Activated CD8-positive, alpha-beta T cell treated with anti-CD3 and anti-CD28 coated beads for 36 hours (primary cell): Measurements from ENCODE around the gene ZMYM4. TPM values are rescaled to one million over a fixed set of nuclear protein-coding genes. Genes with fewer than 3 reads are reported as not detected.
"Not testable (repeated sequence)": the region's sequence is repeated elsewhere in the genome, so short reads cannot be mapped to it uniquely, and the experiment has no call there.

Source experiments
- ATAC-seq: fragments of 200-7000 bp; cut with Tn5 transposase; one replicate; pipeline ENCODE4 v1.10.0; 2021; ENCODE audit warnings: mild to moderate bottlenecking, moderate library complexity
- CTCF ChIA-PET: fragments of 350-600 bp; sonication (Branson Sonifier 250); formaldehyde crosslinking; loops from one replicate; lab custom pipeline; 2021; ENCODE audit warnings: antibody characterized with exemption; lab: Charles Lee
- POLR2A ChIA-PET: fragments of 350-600 bp; sonication (Branson Sonifier 250); formaldehyde crosslinking; loops from one replicate; lab custom pipeline; 2021; ENCODE audit warnings: antibody characterized with exemption; lab: Charles Lee
- DNase-seq: peaks from one replicate; pipeline ENCODE4 v3.0.0-alpha.2; 2020
- H3K27ac Mint-ChIP-seq: one replicate; pipeline ENCODE4 v1.8.0; 2021; ENCODE audit warnings: mild to moderate bottlenecking, mixed read lengths
- H3K27me3 Mint-ChIP-seq: one replicate; pipeline ENCODE4 v1.8.0; 2021; ENCODE audit warnings: mixed read lengths
- H3K36me3 Mint-ChIP-seq: one replicate; pipeline ENCODE4 v1.8.0; 2021; ENCODE audit warnings: low read depth, mixed read lengths
- H3K4me1 Mint-ChIP-seq: one replicate; pipeline ENCODE4 v1.8.0; 2021; ENCODE audit warnings: low read depth, mixed read lengths
- H3K4me3 Mint-ChIP-seq: one replicate; pipeline ENCODE4 v1.8.0; 2021; ENCODE audit warnings: mild to moderate bottlenecking, moderate library complexity, mixed read lengths
- H3K9me3 Mint-ChIP-seq: one replicate; pipeline ENCODE4 v1.8.0; 2021; ENCODE audit warnings: mixed read lengths
- intact Hi-C: fragments of 100-400 bp; cut with micrococcal nuclease; formaldehyde crosslinking; loops from one replicate; pipeline ENCODE4 v1.10.0; 2022
- total RNA-seq, 2 experiments: library from RNA; stranded (reverse); gene quantifications; one replicate each; pipeline ENCODE4 v1.2.3, GENCODE V29; 2021
- TF ChIP-seq, protein P1 (sequence below): fragments of 200-600 bp; IDR thresholded peaks from one replicate; pipeline ENCODE4 v1.8.0; 2022; ENCODE audit warnings: antibody characterized with exemption, mild to moderate bottlenecking

The ZMYM4 gene
- total RNA-seq, 2 experiments from 2014 or later = 26.0 to 31.6 TPM

DNA sequence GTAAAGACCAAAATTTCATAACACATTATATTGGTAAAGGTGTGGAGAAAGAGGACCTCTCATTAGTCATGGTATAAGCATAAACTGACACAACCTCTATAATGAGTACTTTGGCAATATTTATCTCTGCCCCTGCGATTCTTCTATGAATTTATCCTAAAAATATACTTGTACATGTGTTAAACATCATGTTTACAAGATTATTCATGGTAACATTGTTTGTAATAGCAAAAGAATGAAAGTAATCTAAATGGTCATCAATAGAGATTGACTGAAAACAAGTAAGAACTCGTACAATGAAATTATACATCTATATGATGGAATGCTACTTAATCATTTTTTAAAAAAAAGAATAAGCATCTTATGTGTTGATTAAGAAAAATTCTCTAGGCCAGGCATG, 192.3 kb downstream of the ZMYM4 start:
- ChIA-PET POLR2A (no interaction called here), CTCF (interaction anchor here (2.1 kb wide), 1 partner anchor 10 kb away, joined by 17 read pairs; no protein-coding TSS in a partner anchor)
- no peak overlapping the region for H3K4me3 Mint-ChIP-seq
- H3K4me1 Mint-ChIP-seq = peaks cover 9% of the 10 kb centered on the region
- ATAC-seq (no peak), DNase-seq (no peak)
- H3K27me3 Mint-ChIP-seq = no peaks in the 10 kb centered on the region
- TF ChIP-seq, protein P1, sequence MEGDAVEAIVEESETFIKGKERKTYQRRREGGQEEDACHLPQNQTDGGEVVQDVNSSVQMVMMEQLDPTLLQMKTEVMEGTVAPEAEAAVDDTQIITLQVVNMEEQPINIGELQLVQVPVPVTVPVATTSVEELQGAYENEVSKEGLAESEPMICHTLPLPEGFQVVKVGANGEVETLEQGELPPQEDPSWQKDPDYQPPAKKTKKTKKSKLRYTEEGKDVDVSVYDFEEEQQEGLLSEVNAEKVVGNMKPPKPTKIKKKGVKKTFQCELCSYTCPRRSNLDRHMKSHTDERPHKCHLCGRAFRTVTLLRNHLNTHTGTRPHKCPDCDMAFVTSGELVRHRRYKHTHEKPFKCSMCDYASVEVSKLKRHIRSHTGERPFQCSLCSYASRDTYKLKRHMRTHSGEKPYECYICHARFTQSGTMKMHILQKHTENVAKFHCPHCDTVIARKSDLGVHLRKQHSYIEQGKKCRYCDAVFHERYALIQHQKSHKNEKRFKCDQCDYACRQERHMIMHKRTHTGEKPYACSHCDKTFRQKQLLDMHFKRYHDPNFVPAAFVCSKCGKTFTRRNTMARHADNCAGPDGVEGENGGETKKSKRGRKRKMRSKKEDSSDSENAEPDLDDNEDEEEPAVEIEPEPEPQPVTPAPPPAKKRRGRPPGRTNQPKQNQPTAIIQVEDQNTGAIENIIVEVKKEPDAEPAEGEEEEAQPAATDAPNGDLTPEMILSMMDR = no peak
- peaks cover 31% of the 10 kb centered on the region for H3K36me3 Mint-ChIP-seq
- H3K9me3 Mint-ChIP-seq = peaks cover 5% of the 10 kb centered on the region
- H3K27ac Mint-ChIP-seq = no peak overlapping the region
- intact Hi-C loops = no loop called here

GRCh38 chr1:35461966-35462651, 193.6 kb downstream of the ZMYM4 start:
- DNase-seq = no peak
- intact Hi-C loops = no loop called here
- H3K4me1 Mint-ChIP-seq = peaks cover 9% of the 10 kb centered on the region
- peaks cover 8% of the 10 kb centered on the region for H3K9me3 Mint-ChIP-seq
- POLR2A ChIA-PET = no interaction called here
- peak overlapping the region; percentile 2 for H3K27ac Mint-ChIP-seq
- H3K27me3 Mint-ChIP-seq = no peaks in the 10 kb centered on the region
- TF ChIP-seq, protein P1 = no peak
- no peak overlapping the region for H3K4me3 Mint-ChIP-seq
- H3K36me3 Mint-ChIP-seq = peaks cover 36% of the 10 kb centered on the region
- CTCF ChIA-PET = interaction anchor here (1.2 kb wide), 1 partner anchor 10 kb away, joined by 3 read pairs; no protein-coding TSS in a partner anchor
- no peak for ATAC-seq

- intact Hi-C loops = no loop called here
- peaks cover 11% of the 10 kb centered on the region for H3K4me1 Mint-ChIP-seq
- peaks cover 40% of the 10 kb centered on the region for H3K36me3 Mint-ChIP-seq
- no peak for DNase-seq
- no peaks in the 10 kb centered on the region for H3K27me3 Mint-ChIP-seq
- TF ChIP-seq, protein P1 = no peak
- H3K27ac Mint-ChIP-seq = no peak overlapping the region
- ChIA-PET POLR2A (interaction anchor here (0.6 kb wide), 1 partner anchor 21 kb away, joined by 3 read pairs; no protein-coding TSS in a partner anchor), CTCF (interaction anchor here (1.4 kb wide), 1 partner anchor 12 kb away, joined by 6 read pairs; no protein-coding TSS in a partner anchor)
- no peak overlapping the region for H3K4me3 Mint-ChIP-seq
- ATAC-seq = no peak
- H3K9me3 Mint-ChIP-seq = peaks cover 8% of the 10 kb centered on the region
These were observed 194.7 kb downstream of the ZMYM4 start for GRCh38 chr1:35463232-35463631.

DNA sequence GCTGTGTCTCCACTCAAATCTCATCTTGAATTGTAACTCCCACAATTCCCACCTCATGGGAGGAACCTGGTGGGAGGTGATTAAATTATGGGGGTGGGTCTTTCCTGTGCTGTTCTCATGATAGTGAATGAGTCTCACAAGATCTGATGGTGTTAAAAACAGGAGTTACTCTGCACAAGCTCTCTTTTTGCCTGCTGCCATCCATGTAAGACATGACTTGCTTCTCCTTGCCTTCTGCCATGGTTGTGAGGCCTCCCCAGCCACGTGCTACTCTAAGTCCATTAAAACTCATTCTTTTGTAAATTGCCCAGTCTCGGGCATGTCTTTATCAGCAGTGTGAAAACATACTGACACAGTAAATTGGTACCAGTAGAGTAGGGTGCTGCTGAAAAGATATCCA, 195.2 kb downstream of the ZMYM4 start:
- Mint-ChIP-seq H3K4me1 (peaks cover 15% of the 10 kb centered on the region), H3K36me3 (peaks cover 44% of the 10 kb centered on the region)
- H3K9me3 Mint-ChIP-seq, H3K27ac Mint-ChIP-seq, ATAC-seq, H3K4me3 Mint-ChIP-seq, H3K27me3 Mint-ChIP-seq, intact Hi-C loops, DNase-seq: not testable (repeated sequence)
- ChIA-PET POLR2A (interaction anchor here (0.6 kb wide), 1 partner anchor 22 kb away, joined by 3 read pairs; no protein-coding TSS in a partner anchor), CTCF (interaction anchor here (1.4 kb wide), 1 partner anchor 13 kb away, joined by 6 read pairs; no protein-coding TSS in a partner anchor)

DNA sequence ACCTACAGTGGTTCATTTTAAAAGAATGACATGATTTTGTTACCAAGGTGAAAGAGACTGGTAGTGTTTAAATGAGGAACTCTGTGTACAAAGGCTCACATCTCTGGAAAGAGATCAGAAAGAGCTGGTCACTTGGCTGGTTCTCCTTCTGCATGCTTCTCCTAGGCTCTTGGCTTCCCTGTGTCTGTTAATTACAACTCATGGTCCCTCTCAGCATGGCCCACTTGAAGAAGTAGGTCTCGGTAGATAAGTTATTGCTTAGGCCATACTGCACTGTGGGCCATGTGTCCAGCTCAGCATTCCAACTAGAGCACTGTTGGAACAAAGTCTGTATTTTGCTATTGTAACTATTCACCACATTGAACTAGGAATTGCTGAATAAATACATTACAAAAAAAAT, 197.6 kb downstream of the ZMYM4 start:
- Mint-ChIP-seq H3K36me3 (peaks cover 49% of the 10 kb centered on the region), H3K4me3 (no peak overlapping the region), H3K9me3 (peaks cover 8% of the 10 kb centered on the region), H3K4me1 (peaks cover 15% of the 10 kb centered on the region), H3K27me3 (no peaks in the 10 kb centered on the region), H3K27ac (no peak overlapping the region)
- CTCF ChIA-PET = interaction anchor here (0.7 to 3.1 kb wide), 2 partner anchors 7 to 15 kb away, joined by 3 to 22 read pairs; no protein-coding TSS in a partner anchor
- ATAC-seq (no peak), DNase-seq (no peak)
- intact Hi-C loops = no loop called here
- TF ChIP-seq, protein P1 = no peak
- POLR2A ChIA-PET = no interaction called here
